GM04503 (cell line): ENCODE measurements around the gene NBEA.
"Not testable (repeated sequence)": the region's sequence is repeated elsewhere in the genome, so short reads cannot be mapped to it uniquely, and the experiment has no call there.

Experiments
- DNase-seq: peaks from one replicate; pipeline ENCODE4 v3.0.0-alpha.2; 2012; ENCODE audit warnings: low read depth

Gene NBEA

GRCh38 chr13:35058585-35058984 is 116.5 kb downstream of the NBEA start:
- DNase-seq, result not testable (repeated sequence)

- no peak for DNase-seq
Observed at GRCh38 chr13:35086667-35087066, 144.6 kb downstream of the NBEA start.

GRCh38 chr13:35092251-35092650 is 150.2 kb downstream of the NBEA start:
- DNase-seq, result no peak

GRCh38 chr13:35092751-35093150 is 150.7 kb downstream of the NBEA start:
- DNase-seq, result no peak

- DNase-seq, result no peak
Observed at GRCh38 chr13:35093356-35093755, 151.3 kb downstream of the NBEA start.

GRCh38 chr13:35106771-35107170 is 164.7 kb downstream of the NBEA start:
- DNase-seq, result not testable (repeated sequence)

- DNase-seq, result no peak
Observed at GRCh38 chr13:35107535-35107934, 165.5 kb downstream of the NBEA start.

- DNase-seq, result not testable (repeated sequence)
Observed at GRCh38 chr13:35113612-35114011, 171.5 kb downstream of the NBEA start.

GRCh38 chr13:35127466-35127865 is 185.4 kb downstream of the NBEA start:
- no peak for DNase-seq

GRCh38 chr13:35129500-35129899 is 187.4 kb downstream of the NBEA start:
- no peak for DNase-seq

GRCh38 chr13:35131471-35131870 is 189.4 kb downstream of the NBEA start:
- no peak for DNase-seq

GRCh38 chr13:35136585-35136984 is 194.5 kb downstream of the NBEA start:
- DNase-seq, result no peak

- DNase-seq, result no peak
Observed at GRCh38 chr13:35139591-35139990, 197.5 kb downstream of the NBEA start.

- DNase-seq, result no peak
Observed at GRCh38 chr13:35140321-35140720, 198.3 kb downstream of the NBEA start.

- no peak for DNase-seq
Observed at GRCh38 chr13:35140831-35141230, 198.8 kb downstream of the NBEA start.

GRCh38 chr13:35143123-35143522 is 201.1 kb downstream of the NBEA start:
- no peak for DNase-seq

- no peak for DNase-seq
Observed at GRCh38 chr13:35144166-35144890, 202.3 kb downstream of the NBEA start.

GRCh38 chr13:35146686-35147085 is 204.6 kb downstream of the NBEA start:
- no peak for DNase-seq

- no peak for DNase-seq
Observed at GRCh38 chr13:35157143-35157755, 215.2 kb downstream of the NBEA start.

- no peak for DNase-seq
Observed at GRCh38 chr13:35159041-35159440, 217.0 kb downstream of the NBEA start.

GRCh38 chr13:35160896-35161295 is 218.8 kb downstream of the NBEA start:
- DNase-seq, result no peak

- no peak for DNase-seq
Observed at GRCh38 chr13:35162420-35162819, 220.3 kb downstream of the NBEA start.

- DNase-seq, result no peak
Observed at GRCh38 chr13:35163674-35164073, 221.6 kb downstream of the NBEA start.
